ENCODE results near the gene ARRDC5. TPM values are rescaled to one million over a fixed set of nuclear protein-coding genes. Genes with fewer than 3 reads are reported as not detected.
"Not testable (repeated sequence)": the region's sequence is repeated elsewhere in the genome, so short reads cannot be mapped to it uniquely, and the experiment has no call there.

Gene ARRDC5
- total RNA-seq, 1 experiment from 2014 or later: not detected

DNA sequence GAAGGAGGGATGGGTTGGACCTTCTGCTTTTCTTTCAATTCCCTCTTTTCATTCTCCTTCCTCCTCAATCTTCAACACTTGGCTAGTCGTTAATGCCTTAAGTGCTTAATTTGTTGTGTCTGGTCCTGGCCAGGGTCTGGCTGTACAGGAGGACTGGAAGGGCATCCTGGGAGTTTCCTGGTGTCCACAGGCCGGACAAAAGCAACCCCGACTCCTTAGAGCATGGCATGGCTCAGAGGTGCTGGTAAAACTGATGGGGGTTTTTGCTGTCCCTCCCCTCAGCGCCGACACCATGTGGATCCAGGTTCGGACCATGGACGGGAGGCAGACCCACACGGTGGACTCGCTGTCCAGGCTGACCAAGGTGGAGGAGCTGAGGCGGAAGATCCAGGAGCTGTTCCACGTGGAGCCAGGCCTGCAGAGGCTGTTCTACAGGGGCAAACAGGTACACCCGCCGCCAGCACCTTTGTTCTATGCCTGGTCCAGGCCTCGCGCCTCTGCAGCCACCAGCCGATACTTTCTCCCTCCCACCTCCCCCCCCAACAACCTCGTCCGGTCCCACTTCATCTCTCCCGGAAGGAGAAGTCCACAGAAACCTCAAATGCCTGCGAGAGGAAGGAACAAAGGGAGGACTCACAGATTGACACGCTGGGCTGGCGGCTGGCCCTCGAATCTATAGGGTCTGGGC lies 8.0 kb upstream of the ARRDC5 start:
- DNase-seq (ENCODE audit: low read depth): peak; percentile 86

DNA sequence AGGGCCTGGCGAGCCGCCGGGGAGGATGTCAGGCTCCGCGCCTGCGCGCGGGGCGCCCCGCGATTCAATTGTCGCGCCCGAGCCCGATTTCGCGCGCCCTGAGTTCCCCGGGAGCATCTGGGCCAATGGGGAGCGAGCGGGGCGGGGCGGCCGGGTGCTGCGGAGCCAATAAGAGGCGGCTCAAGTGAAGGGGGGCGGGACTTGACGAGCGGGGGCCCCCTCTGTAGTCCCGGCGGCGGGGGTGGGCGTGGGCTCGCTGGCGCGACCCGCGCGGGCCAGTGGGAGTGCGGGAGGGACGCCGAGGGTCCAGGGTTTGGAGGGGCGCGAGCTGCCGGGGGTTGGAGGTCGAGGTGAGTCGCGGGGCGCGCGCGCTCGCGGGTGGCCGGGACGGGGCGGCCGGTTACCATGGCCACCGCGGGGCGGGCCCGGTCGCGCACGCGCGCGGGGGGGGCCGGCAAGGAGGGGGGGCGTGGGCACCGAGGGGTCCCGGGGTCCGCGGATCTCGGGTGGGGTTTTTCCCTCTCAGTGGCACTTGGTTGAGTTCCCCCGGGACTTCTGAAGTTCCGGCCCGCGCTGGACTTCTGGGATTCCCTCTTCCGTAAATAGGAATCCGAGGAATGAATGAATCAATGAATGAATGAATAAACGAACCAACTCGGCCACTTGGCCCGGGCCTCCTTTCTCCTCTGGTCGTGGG lies 7.3 kb upstream of the ARRDC5 start:
- peak; percentile 91 for DNase-seq (ENCODE audit: low read depth)

DNA sequence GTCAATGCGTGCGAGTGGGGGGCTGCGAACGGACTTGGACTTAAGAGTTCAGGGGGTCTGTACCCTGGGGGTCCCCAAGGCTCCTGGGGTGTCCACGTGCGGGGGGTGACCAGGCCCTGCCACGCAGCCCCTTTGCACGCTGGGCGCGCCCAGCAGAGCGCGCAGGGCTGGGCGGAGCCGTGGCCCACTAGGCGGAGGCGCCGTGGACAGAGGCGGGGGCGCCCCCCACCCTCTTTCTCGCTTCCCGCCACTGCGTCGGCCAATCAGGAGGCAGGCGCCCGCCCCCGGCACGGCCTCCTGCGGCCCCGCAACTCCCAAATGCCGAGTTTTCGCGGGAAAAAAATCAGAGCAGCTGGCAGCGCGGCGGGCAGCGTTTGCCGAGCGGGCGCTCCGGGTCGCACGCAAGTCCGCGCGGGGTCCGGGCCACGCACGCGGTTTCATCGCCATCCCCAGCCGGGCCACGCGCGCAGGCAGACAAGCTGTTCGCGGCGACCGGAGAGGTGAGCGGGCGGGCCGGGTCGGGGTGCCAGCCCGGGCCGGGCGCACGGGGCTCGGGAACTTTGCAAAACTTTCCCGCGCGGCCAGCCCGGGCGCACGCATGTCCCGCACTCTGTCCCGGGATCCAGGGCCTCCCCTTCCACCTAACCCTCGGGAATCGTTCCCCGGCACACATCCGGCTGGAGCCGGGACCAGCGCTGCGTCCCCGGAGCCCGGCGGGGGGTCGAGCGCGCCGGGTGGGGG lies 6.6 kb upstream of the ARRDC5 start, which contains the start of gene UHRF1:
Gene UHRF1 (plus strand): TSS at position 346 of the 741 bp plus-strand sequence. CDS start 1,385 bp downstream, outside the sequence.
- peak; percentile 75 for DNase-seq (ENCODE audit: low read depth)

DNA sequence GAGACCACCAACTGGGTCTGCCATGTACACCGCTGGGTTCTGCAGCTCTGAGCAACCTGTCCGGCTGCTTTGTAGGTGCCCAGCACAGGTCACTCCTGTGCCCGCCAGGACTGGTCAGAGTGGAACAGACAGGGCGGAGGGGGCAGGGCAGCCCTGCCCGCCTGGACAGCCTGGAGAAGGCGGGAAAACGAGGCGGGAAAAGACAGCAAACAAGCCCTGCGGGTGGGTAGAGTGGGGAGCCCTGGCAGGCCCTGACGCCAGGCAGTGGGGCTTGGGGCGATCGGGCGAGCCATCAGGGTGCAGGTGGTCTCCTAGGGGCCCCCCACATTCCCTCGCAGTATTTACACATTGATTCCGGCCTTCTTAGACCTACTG lies 6.1 kb upstream of the ARRDC5 start:
- DNase-seq (ENCODE audit: low read depth): no peak

DNA sequence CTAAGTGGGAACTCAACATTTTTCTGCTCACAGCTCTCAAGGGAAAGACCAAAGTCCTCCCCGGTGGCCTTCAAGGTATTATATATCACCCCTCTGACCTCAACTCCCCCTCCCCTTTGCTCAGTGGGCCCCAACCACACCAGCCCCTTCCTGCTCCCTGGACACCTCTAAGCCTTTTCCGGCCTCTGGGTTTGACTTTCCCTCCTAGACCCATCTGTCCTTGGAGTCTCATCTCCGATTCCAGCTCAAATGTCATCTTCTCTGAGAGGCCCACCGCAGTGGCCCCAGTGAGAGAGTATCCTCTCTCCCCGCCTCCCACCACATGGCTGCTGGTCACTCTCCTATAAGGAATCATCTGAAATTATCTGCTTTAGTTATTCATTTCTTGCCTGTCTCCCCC lies 5.7 kb upstream of the ARRDC5 start:
- no peak for DNase-seq (ENCODE audit: low read depth)

DNA sequence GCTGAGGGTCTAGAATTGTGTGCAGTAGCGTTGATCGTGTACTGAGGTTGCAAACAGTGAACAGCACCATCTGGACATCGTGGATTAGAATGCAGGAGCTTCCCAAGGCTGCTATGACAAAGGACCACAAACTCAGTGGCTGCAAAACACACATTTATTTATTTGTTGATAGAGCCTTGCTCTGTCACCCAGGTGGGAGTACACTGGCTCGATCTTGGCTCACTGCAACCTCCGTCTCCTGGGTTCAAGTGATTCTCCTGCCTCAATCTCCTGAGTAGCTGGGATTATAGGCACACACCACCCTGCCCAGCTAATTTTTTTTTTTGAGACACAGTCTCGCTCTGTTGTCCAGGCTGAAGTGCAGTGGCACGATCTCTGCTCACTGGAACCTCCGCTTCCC lies 4.3 kb upstream of the ARRDC5 start:
- no peak for DNase-seq (ENCODE audit: low read depth)

DNA sequence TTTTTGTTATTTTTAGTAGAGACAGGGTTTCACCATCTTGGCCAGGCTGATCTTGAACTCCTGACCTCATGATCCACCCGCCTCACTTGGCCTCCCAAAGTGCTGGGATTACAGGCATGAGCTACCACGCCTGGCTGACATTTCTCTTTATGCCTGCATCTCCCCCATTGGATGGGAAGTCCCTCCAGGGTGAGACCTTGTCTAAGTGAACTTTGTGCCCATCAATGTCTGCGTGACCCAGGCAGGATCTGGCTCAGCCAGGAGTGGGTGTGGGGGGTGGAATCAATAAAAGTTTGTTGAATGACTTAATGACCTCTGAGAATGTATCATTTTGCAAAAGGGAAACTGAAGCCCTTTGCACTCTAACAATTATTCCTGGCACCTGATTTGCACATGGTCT lies 1.8 kb upstream of the ARRDC5 start:
- no peak for DNase-seq (ENCODE audit: low read depth)

DNA sequence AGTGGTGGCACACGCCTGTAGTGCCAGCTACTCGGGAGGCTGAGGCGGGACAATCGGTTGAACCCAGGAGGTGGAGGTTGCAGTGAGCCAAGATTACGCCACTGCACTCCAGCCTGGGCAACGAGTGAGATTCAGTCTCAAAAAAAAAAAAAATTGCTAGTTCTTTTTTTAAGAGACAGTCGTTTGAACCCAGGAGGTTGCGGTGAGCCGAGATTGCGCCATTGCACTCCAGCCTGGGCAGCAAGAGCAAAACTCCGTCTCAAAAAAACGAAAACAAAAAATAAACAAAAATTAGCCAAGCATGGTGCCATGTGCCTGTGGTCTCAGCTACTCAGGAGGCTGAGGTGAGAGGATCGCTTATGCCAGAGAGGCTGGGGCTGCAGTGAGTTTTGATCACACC lies 1.8 kb downstream of the ARRDC5 start:
- DNase-seq (ENCODE audit: low read depth): not testable (repeated sequence)

DNA sequence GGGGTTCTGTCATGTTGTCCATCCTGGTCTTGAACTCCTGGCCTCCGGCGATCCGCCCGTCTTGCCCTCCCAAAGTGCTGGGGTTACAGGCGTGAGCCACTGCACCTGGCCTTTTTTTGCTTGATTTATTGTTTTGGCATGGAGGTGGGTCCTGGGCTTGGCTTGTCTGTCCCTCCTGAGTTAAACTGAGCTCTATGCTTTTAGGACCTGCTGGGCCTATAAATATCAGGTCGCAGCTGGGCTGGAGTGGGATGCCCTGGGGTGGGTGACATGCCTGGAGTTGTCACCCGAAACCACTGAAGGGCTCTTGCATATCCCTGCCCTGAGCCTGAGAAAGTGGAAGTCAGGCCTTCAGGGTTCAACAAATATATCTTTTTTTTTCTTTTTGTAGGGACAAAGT lies 5.5 kb downstream of the ARRDC5 start:
- no peak for DNase-seq (ENCODE audit: low read depth)

DNA sequence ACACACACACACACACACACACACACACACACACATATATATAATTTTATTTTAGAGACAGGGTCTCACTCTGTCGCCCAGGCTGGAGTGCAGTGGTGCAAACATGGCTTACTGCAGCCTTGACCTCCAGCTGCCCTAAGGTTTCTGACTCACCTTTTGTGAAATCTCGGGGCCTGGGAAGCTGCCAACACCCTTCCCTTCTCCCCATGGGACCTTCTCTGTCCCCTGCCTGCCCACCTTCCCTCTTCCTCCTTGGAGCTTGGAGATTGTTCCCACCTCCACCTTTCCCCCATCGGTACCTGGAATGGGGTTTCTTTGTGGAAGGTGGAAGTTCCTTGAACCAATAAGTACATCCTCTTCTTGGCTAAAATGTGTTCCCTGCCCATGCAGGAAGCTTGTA lies 6.3 kb downstream of the ARRDC5 start:
- peak; percentile 66 for DNase-seq (ENCODE audit: low read depth)

DNA sequence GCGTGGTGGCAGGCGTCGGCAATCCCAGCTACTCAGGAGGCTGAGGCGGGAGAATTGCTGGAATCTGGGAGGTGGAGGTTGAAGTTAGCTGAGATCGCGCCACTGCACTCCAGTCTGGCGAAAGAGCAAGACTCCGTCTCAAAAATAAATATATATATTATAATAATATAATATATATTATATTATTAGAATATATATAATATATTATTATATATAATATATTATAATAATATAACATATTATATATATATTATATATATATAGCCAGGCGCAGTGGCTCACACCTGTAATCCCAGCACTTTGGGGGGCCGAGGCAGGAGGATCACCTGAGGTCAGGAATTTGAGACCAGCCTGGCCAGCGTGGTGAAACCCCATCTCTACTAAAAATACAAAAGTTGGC lies 9.7 kb downstream of the ARRDC5 start:
- not testable (repeated sequence) for DNase-seq (ENCODE audit: low read depth)

DNA sequence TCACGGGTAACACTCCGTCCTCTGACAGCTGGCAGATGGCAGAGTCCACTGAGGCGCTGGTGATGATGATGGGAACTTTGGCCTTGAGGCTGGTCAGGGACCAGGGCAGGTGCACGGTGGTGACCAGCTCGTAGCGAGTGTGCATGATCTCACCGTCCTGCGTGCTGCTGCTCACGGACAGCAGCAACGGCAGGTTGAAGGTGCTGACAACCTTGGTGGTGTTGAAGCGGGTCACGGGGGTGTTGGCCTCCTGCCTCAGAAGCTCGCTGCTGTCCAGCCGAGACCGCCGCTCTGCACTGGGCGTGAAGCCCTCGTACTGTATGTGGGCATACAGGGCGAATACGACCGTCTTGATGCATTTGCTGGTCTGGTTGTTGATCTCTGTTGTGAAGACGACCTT lies 11.6 kb downstream of the ARRDC5 start:
- DNase-seq (ENCODE audit: low read depth): no peak

DNA sequence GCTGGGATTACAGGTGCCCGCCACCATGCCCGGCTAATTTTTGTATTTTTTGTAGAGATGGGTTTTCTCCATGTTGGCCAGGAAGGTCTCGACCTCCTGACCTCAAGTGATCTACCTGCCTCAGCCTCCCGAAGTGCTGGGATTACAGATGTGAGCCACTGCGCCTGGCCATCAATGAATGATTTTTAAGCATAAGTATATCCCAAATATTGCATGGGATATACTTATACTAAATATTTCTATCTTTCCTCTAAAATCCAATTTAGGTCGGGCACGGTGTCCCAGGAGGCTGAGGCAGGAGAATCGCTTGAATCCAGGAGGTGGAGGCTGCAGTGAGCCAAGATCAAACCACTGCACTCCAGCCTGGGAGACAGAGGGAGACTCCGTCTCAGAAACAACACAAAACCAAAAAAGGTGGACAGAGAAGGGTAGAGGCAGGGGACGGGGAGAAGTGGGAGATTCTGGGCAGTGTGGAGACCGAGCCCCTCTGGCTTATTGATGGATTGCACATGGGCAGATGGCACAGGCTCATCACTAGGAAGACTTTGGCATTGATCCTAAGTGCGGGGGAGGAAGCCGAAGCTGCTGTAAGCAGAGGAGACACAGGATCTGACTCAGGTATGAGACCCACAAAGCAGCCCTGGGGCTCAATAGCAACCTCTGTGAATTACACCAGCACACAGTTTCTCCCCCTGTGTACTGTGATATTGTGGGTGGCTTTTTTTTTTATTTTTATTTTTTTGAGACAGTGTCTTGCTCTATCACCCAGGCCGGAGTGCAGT lies 13.5 kb downstream of the ARRDC5 start:
- peak; percentile 98 for DNase-seq (ENCODE audit: low read depth)

DNA sequence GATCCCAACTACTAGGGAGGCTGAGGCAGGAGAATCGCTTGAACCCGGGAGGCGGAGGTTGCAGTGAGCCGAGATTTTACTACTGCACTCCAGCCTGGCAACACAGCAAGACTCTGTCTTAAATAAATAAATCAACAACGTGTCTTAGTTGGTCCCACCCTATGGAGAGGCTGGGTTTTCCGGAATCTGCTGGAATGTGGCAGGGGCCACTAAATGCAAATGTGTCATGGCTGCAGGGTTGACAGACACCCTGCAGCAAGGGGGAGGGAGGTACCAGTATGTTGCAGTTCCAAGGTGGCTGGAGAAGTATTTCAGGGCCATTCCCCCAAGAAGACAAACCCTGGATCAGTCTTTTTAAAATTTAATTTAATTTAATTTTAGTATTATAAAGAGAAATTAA lies 14.9 kb downstream of the ARRDC5 start:
- DNase-seq (ENCODE audit: low read depth): not testable (repeated sequence)

DNA sequence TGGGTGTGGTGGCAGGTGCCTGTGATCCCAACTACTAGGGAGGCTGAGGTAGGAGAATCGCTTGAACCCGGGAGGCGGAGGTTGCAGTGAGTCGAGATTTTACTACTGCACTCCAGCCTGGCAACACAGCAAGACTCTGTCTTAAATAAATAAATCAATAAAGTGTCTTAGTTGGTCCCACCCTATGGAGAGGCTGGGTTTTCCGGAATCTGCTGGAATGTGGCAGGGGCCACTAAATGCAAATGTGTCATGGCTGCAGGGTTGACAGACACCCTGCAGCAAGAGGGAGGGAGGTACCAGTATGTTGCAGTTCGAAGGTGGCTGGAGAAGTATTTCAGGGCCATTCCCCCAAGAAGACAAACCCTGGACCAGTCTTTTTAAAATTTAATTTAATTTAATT lies 17.7 kb downstream of the ARRDC5 start:
- DNase-seq (ENCODE audit: low read depth): not testable (repeated sequence)

DNA sequence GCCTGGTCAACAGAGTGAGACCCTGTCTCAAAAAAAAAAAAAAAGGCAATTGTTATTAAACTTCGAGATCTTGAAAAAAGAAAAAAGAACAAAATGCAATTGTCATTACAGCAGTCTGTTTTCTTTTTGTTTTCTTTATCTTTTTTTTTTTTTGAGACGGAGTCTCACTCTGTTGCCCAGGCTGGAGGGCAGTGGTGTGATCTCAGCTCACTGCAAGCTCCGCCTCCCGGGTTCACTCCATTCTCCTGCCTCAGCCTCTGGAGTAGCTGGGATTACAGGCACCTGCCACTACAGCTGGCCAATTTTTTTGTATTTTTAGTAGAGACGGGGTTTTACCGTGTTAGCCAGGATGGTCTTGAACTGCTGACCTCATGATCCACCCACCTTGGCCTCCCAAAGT lies 19.8 kb downstream of the ARRDC5 start:
- DNase-seq (ENCODE audit: low read depth): not testable (repeated sequence)

DNA sequence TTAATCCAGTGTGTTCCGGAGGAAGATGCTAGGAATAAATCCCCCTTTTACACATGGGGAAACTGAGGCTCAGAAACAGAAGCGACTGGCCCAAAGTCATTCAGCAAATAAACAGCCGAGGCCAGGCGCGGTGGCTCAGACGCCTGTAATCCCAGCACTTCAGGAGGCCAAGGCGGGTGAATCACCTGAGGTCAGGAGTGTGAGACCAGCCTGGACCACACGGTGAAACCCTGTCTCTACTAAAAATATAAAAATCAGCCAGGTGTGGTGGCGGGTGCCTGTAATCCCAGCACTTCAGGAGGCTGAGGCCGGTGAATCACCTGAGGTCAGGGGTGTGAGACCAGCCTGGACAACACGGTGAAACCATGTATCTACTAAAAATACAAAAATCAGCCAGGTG lies 23.7 kb downstream of the ARRDC5 start:
- no peak for DNase-seq (ENCODE audit: low read depth)

DNA sequence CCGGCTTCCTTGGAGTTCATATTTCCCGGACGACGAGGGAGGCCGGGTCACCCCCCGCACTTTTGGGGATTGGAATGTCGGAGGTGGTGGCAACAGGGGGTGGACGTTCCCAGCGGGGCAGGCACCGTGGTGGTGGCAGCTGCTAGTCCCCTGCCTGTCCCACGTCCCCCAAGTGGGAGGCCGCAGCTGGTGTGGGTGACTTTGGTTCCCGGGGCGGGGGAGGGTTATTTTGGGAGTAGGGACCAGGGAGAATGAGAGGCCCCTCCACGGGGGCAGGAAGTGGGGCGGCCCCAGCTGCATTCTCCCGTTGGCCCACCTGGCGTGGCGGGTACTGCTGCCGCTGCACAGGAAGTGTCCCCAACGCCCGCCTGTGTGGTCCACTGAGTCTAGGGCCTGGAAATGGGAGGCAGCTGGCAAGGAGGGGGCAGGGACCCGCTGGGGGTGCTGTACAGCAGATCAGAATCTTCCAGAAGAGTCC lies 24.2 kb downstream of the ARRDC5 start:
- DNase-seq (ENCODE audit: low read depth): no peak

DNA sequence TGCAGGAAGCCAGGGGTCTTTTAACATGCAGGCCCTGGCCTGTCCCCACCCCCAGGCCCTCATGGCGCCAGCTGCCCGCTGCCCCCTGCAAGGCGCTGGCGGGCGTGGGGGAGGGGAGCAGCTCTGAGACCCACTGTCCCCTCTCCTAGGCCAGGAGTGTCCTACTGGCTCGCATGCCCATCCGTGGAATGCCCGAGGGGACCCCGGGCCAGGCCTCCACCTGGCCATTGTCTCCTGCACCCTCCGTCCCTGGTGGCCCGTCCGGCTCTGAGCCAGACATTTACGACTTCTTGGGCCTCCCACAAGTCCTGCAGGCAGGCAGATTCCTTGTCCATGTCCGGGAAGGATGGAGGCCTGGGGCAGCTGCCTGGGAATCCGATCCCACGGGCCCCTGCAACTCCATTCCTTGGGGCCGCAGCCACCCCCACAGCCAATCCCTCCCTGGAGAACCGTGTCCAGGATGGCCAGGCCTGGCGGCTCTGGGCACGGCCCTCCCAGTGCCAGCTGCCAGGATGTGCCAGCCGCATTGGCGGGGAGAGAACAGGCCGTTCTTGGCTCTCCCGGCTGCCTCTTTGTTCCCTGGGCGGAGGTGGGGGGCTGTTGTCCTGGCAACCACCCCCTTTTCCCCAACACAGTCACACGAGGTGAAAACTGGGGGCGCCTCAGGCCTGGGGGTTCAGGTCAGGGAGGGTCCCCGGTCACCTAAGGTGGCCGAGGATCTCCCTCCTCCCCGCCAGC lies 24.8 kb downstream of the ARRDC5 start:
- no peak for DNase-seq (ENCODE audit: low read depth)

DNA sequence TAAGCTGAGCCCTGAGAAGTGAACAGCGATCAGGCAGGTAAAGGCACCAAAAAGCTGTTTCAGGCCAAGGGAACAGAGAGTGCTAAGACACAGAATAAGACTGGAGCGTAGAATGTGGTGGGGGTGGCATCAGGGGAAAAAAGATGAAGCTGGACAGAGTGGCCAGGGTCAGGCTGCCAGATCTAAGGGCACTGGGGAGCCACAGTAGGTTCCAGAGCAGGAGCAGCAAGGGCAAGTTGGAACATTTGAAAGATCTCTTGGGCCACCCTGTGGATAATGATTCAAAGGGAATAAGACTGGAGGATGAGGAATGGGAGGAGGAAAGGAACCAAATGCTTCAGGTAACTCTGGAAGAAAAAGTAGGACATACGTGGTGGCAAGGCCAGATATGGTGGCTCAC lies 28.8 kb downstream of the ARRDC5 start:
- DNase-seq (ENCODE audit: low read depth): no peak

DNA sequence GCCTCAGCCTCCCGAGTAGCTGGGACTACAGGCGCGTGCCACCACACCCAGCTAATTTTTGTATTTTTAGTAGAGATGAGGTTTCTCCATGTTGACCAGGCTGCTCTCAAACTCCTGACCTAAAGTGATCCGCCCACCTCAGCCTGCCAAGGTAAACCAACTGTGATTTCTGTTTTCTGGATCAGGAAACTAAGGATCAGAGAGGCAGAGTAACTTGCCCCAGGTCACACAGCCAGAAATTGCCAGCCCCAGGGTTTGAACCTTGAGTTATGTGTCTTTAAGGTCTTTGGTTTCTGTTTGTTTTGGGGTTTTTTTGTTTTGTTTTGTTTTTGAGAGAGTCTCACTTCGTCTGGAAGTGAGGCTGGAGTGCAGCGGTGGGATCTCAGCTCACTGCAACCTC lies 31.0 kb downstream of the ARRDC5 start:
- no peak for DNase-seq (ENCODE audit: low read depth)

Measured in RPMI7951 (cell line).